Keratinocyte (primary cell): ENCODE data around the gene TRIP13. TPM values are rescaled to one million over a fixed set of nuclear protein-coding genes. Genes with fewer than 3 reads are reported as not detected.

ENCODE experiments used
- DNase-seq: peaks from one replicate; pipeline ENCODE4 v3.0.0-alpha.2; 2011; ENCODE audit warnings: low read depth, missing footprints, low spot score
- FAIRE-seq: peaks from 2 replicates; lab custom pipeline; 2011; peaks lifted over from hg19 to GRCh38; lab: Jason Lieb, UNC
- H2AFZ ChIP-seq: 2 replicates; pipeline ENCODE4 v1.6.0; 2012; ENCODE audit warnings: low read length, control low read depth, inconsistent platforms; ENCODE audit not compliant: control insufficient read depth
- H3K27ac ChIP-seq: 2 replicates; pipeline ENCODE4 v1.5.1; 2011; ENCODE audit warnings: low read length; ENCODE audit not compliant: control insufficient read depth, insufficient read depth
- H3K27me3 ChIP-seq: 3 replicates; pipeline ENCODE4 v1.6.0; 2011; ENCODE audit warnings: low read length; ENCODE audit not compliant: control insufficient read depth, insufficient read depth; ENCODE audit errors: extremely low read depth
- H3K36me3 ChIP-seq, 2 experiments: 2 replicates in 1 of 2; 3 replicates in 1 of 2; pipeline ENCODE4 v1.5.1; 2011; ENCODE audit warnings: low read length in 2 of 2, mild to moderate bottlenecking in 1 of 2; ENCODE audit not compliant: control insufficient read depth in 2 of 2, insufficient read depth in 2 of 2; ENCODE audit errors: extremely low read depth in 1 of 2
- H3K4me1 ChIP-seq: 3 replicates; pipeline ENCODE4 v1.5.1; 2011; ENCODE audit warnings: low read length; ENCODE audit not compliant: control insufficient read depth, insufficient read depth; ENCODE audit errors: extremely low read depth
- H3K4me2 ChIP-seq: 3 replicates; pipeline ENCODE4 v1.6.0; 2011; ENCODE audit warnings: low read depth, low read length; ENCODE audit not compliant: control insufficient read depth, insufficient read depth; ENCODE audit errors: extremely low read depth
- H3K4me3 ChIP-seq, 3 experiments: fragments of 200-600 bp in 1 of 3; sonication (generic) in 1 of 3; 2 replicates in 2 of 3; 3 replicates in 1 of 3; pipeline ENCODE4 v1.5.1; 2011 to 2016; ENCODE audit warnings: low read length in 3 of 3, mild to moderate bottlenecking in 3 of 3, control low read depth in 2 of 3, inconsistent platforms in 1 of 3, low read depth in 1 of 3, mixed read lengths in 1 of 3, mixed run types in 1 of 3, moderate library complexity in 1 of 3; ENCODE audit not compliant: control insufficient read depth in 2 of 3, insufficient read depth in 2 of 3; ENCODE audit errors: extremely low read depth in 1 of 3
- H3K79me2 ChIP-seq: 2 replicates; pipeline ENCODE4 v1.6.0; 2012; ENCODE audit warnings: low read length; ENCODE audit not compliant: control insufficient read depth, insufficient read depth
- H3K9ac ChIP-seq: 3 replicates; pipeline ENCODE4 v1.6.0; 2011; ENCODE audit warnings: low read length; ENCODE audit not compliant: control insufficient read depth, insufficient read depth; ENCODE audit errors: extremely low read depth
- H3K9me1 ChIP-seq: 3 replicates; pipeline ENCODE4 v1.6.0; 2011; ENCODE audit warnings: low read length; ENCODE audit not compliant: control insufficient read depth, insufficient read depth; ENCODE audit errors: extremely low read depth
- H3K9me3 ChIP-seq: 2 replicates; pipeline ENCODE4 v1.5.1; 2012; ENCODE audit warnings: low read depth, low read length; ENCODE audit not compliant: control insufficient read depth
- H4K20me1 ChIP-seq: 3 replicates; pipeline ENCODE4 v1.6.0; 2011; ENCODE audit warnings: low read length; ENCODE audit not compliant: control insufficient read depth, insufficient read depth; ENCODE audit errors: extremely low read depth
- EZH2 ChIP-seq: IDR thresholded peaks from one replicate; pipeline ENCODE4 v1.6.1; 2012; ENCODE audit warnings: inconsistent platforms, mild to moderate bottlenecking, low read length, moderate library complexity
- dilution Hi-C: fragments of 300-500 bp; cut with MboI; formaldehyde crosslinking; loops from one replicate; pipeline ENCODE4 v1.7.0; 2020; ENCODE audit warnings: low sequenced_read_pairs; ENCODE audit not compliant: extremely low pct_ligation_motif_present
- polyA plus RNA-seq, 5 experiments: library from polyadenylated mRNA; depleted of rRNA in 3 of 5; stranded (reverse) in 3 of 5; stranded (forward) in 1 of 5; unstranded in 1 of 5; fragments of >200 nt; gene quantifications; 1 replicate in 1 of 5; 2 replicates in 3 of 5; 3 replicates in 1 of 5; pipeline versions ENCODE4 v1.2.1 to v1.2.3, GENCODE V29; 2011 to 2012; ENCODE audit warnings: missing spikeins in 2 of 5, low read depth in 1 of 5, low replicate concordance in 1 of 5
- TF ChIP-seq, protein P1 (sequence below), 3 experiments: IDR thresholded peaks in 1 of 3; conservative IDR thresholded peaks in 1 of 3; optimal IDR thresholded peaks in 1 of 3; 2 replicates in 2 of 3; 3 replicates in 1 of 3; pipeline versions ENCODE3 to v1.5.1; 2011; ENCODE audit warnings: low read length in 3 of 3, mild to moderate bottlenecking in 3 of 3, moderate library complexity in 2 of 3, control low read depth in 1 of 3, inconsistent platforms in 1 of 3; ENCODE audit not compliant: insufficient read depth in 2 of 3; ENCODE audit errors: extremely low read depth in 1 of 3

Gene TRIP13
- polyA plus RNA-seq, 1 donor (not counting 4 experiments of a cell fraction or from before 2014, with no cell fraction given), result 37.8 TPM

DNA sequence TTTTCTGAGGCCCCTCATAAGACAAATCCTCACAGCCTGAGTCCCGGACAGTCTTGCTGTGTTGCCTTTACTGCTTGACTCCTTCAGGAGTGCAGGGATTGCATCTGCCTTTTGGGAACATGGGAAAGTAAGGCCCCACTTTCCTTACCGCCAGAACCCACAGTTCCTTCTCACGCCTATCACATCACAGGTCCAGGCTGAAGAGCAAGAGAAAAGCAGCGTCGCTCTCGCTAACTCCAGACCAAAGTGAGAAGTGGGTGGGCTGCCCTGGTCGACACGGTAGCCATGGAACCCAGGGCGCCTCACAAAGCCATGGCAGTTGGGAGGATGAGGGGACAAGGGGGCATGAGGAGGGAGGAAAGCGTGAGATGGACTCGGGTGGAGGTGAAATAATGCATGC, 34.0 kb upstream of the TRIP13 start:
- Histone ChIP-seq H3K9me1 (no peaks in the 10 kb centered on the region), H3K4me3 (no peak overlapping the region), H2AFZ (no peak overlapping the region), H3K79me2 (no peaks in the 10 kb centered on the region), H3K4me2 (no peak overlapping the region), H3K27ac (no peak overlapping the region), H3K36me3 (peaks cover 5 to 10% of the 10 kb centered on the region in 2 experiments), H4K20me1 (peaks cover 5% of the 10 kb centered on the region), H3K4me1 (peaks cover 7% of the 10 kb centered on the region), H3K9ac (no peak overlapping the region), H3K9me3 (no peaks in the 10 kb centered on the region), H3K27me3 (no peaks in the 10 kb centered on the region)
- dilution Hi-C loops, result no loop called here
- no peak for TF ChIP-seq EZH2
- TF ChIP-seq, protein P1, sequence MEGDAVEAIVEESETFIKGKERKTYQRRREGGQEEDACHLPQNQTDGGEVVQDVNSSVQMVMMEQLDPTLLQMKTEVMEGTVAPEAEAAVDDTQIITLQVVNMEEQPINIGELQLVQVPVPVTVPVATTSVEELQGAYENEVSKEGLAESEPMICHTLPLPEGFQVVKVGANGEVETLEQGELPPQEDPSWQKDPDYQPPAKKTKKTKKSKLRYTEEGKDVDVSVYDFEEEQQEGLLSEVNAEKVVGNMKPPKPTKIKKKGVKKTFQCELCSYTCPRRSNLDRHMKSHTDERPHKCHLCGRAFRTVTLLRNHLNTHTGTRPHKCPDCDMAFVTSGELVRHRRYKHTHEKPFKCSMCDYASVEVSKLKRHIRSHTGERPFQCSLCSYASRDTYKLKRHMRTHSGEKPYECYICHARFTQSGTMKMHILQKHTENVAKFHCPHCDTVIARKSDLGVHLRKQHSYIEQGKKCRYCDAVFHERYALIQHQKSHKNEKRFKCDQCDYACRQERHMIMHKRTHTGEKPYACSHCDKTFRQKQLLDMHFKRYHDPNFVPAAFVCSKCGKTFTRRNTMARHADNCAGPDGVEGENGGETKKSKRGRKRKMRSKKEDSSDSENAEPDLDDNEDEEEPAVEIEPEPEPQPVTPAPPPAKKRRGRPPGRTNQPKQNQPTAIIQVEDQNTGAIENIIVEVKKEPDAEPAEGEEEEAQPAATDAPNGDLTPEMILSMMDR (optimal IDR thresholded peaks at IDR 0.05 in 1 of 3, IDR thresholded peaks at IDR 0.05 in 1 of 3, conservative IDR thresholded peaks at IDR 0.05 in 1 of 3; ENCODE audit: extremely low read depth in 1 of 3, insufficient read depth in 2 of 3, low read length in 3 of 3), result no peak
- DNase-seq, result no peak
- FAIRE-seq, result no peak

DNA sequence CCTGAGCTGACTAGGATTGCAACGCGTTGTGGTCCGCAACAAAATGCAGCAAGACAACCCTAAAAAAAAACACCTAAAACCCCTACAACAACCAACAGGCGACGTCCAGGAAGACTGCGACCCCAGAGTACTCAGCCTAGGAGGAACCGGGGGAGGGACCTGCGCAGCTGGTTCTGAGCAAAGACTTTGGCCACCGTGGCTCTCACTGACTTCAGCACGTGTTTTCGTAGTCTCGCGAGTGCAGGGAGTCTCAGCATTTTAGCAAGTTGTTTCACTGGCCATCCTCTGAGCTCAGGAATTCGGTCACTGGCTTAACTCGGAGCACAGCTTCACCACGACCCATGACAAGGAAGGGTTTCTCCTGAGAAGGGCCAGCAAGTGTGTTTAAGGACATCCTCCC, 33.3 kb upstream of the TRIP13 start:
- Histone ChIP-seq H3K27me3 (no peaks in the 10 kb centered on the region), H3K79me2 (no peaks in the 10 kb centered on the region), H3K9ac (no peak overlapping the region), H3K4me2 (no peak overlapping the region), H3K4me3 (no peak overlapping the region), H2AFZ (no peak overlapping the region), H3K9me1 (no peaks in the 10 kb centered on the region), H3K9me3 (no peaks in the 10 kb centered on the region), H3K4me1 (peaks cover 7% of the 10 kb centered on the region), H4K20me1 (peaks cover 5% of the 10 kb centered on the region), H3K36me3 (peaks cover 6 to 12% of the 10 kb centered on the region in 2 experiments), H3K27ac (no peak overlapping the region)
- TF ChIP-seq, protein P1 (optimal IDR thresholded peaks at IDR 0.05 in 1 of 3, IDR thresholded peaks at IDR 0.05 in 1 of 3, conservative IDR thresholded peaks at IDR 0.05 in 1 of 3; ENCODE audit: extremely low read depth in 1 of 3, insufficient read depth in 2 of 3, low read length in 3 of 3), result no peak
- no peak for TF ChIP-seq EZH2
- dilution Hi-C loops, result no loop called here
- DNase-seq (no peak), FAIRE-seq (no peak)
